K562 (cell line): Measurements from ENCODE around the gene GATAD2B. TPM values are rescaled to one million over a fixed set of nuclear protein-coding genes. Genes with fewer than 3 reads are reported as not detected.

ENCODE experiments used
- CBX1 ChIP-seq: sonication (generic); IDR thresholded peaks from 2 replicates; pipeline ENCODE4 v1.6.1; 2016; ENCODE audit warnings: antibody characterized with exemption, low read depth, mild to moderate bottlenecking
- DIDO1 ChIP-seq: fragments of 450-650 bp; IDR thresholded peaks from 2 replicates; pipeline ENCODE4 v1.6.1; 2016; ENCODE audit warnings: low read depth, missing biosample characterization, missing genetic modification characterization
- HCFC1 ChIP-seq: IDR thresholded peaks from 2 replicates; pipeline ENCODE4 v1.6.1; 2012; ENCODE audit warnings: low read depth, low read length, improper control_type of control experiment
- HDAC3 ChIP-seq: fragments of 450-650 bp; IDR thresholded peaks from 2 replicates; pipeline ENCODE4 v1.6.1; 2018; ENCODE audit warnings: borderline replicate concordance, mild to moderate bottlenecking, moderate library complexity; ENCODE audit not compliant: partially characterized antibody
- NFE2L1 ChIP-seq: fragments of 450-650 bp; IDR thresholded peaks from 2 replicates; pipeline ENCODE4 v1.6.1; 2016; ENCODE audit warnings: missing genetic modification characterization, low read depth, mild to moderate bottlenecking, missing compliant biosample characterization, moderate library complexity, borderline replicate concordance
- NR2C1 ChIP-seq, 2 experiments: fragments of 450-650 bp; IDR thresholded peaks; 2 replicates each; pipeline ENCODE4 v1.6.1; 2017; ENCODE audit warnings: mild to moderate bottlenecking in 2 of 2, antibody characterized with exemption in 1 of 2, inconsistent platforms in 1 of 2, missing compliant biosample characterization in 1 of 2, missing genetic modification characterization in 1 of 2
- POLR2AphosphoS2 ChIP-seq: IDR thresholded peaks from 2 replicates; pipeline ENCODE4 v1.6.1; 2012; ENCODE audit warnings: low read length, improper control_type of control experiment
- RNF219 ChIP-seq: fragments of 250-450 bp; sonication (Bioruptor Pico); IDR thresholded peaks from 2 replicates; pipeline ENCODE4 v1.5.0; 2022; ENCODE audit warnings: mild to moderate bottlenecking
- SRSF3 ChIP-seq: fragments of 200-400 bp; formaldehyde crosslinking; IDR thresholded peaks from 2 replicates; pipeline ENCODE4 v1.6.1; 2016; ENCODE audit warnings: mild to moderate bottlenecking, low read length, moderate library complexity; ENCODE audit not compliant: insufficient read depth
- TAF9B ChIP-seq: fragments of 450-650 bp; IDR thresholded peaks from 2 replicates; pipeline ENCODE4 v1.6.1; 2018; ENCODE audit warnings: mild to moderate bottlenecking; ENCODE audit not compliant: partially characterized antibody
- TCF3 ChIP-seq: sonication (generic); formaldehyde crosslinking; IDR thresholded peaks from 2 replicates; pipeline ENCODE4 v1.4.0; 2020; ENCODE audit warnings: mild to moderate bottlenecking, missing genetic modification reagents
- TRIM25 ChIP-seq: fragments of 450-650 bp; IDR thresholded peaks from 2 replicates; pipeline ENCODE4 v1.7.0; 2016; ENCODE audit warnings: borderline replicate concordance
- YBX1 ChIP-seq: fragments of 450-650 bp; IDR thresholded peaks from 2 replicates; pipeline ENCODE4 v1.7.1; 2016; ENCODE audit warnings: mild to moderate bottlenecking
- ZFP36 ChIP-seq: fragments of 150-350 bp; IDR thresholded peaks from 2 replicates; pipeline ENCODE4 v1.6.1; 2018; ENCODE audit warnings: low read length, low read depth; ENCODE audit not compliant: partially characterized antibody
- ZFP91 ChIP-seq: sonication (generic); formaldehyde crosslinking; IDR thresholded peaks from 2 replicates; pipeline ENCODE4 v1.8.0; 2022; ENCODE audit warnings: mild to moderate bottlenecking, missing genetic modification reagents
- ZNF280B ChIP-seq: fragments of 250-450 bp; sonication (Bioruptor Pico); IDR thresholded peaks from 2 replicates; pipeline ENCODE4 v1.5.1; 2021; ENCODE audit warnings: mild to moderate bottlenecking
- polyA plus RNA-seq, 8 experiments: library from polyadenylated mRNA; depleted of rRNA in 4 of 8; stranded (reverse) in 5 of 8; unstranded in 3 of 8; fragments of >200 nt; fragmentation: Nextera tagmentation in 2 of 8; fragmentation: Illumina TruSeq in 1 of 8; extraction: Ambion mirVana in 2 of 8; extraction: Trizol in 1 of 8; gene quantifications; 2 replicates each; pipeline versions ENCODE4 v1.2.1 to v1.2.3, GENCODE V29; 2011 to 2014; ENCODE audit warnings: inconsistent platforms in 1 of 8, missing spikeins in 1 of 8
- total RNA-seq, 7 experiments: library from RNA; depleted of rRNA in 6 of 7; stranded (reverse); fragments of >200 nt in 6 of 7; fragmentation: Illumina TruSeq in 2 of 7; extraction: Trizol in 2 of 7; gene quantifications; 2 replicates each; pipeline versions ENCODE4 v1.2.1 to v1.2.3, GENCODE V29; 2011 to 2021; ENCODE audit warnings: low replicate concordance in 1 of 7
- TF ChIP-seq, protein P1 (sequence below): fragments of 250-450 bp; sonication (Bioruptor Pico); IDR thresholded peaks from 2 replicates; pipeline ENCODE4 v1.4.0; 2020; ENCODE audit warnings: mild to moderate bottlenecking, moderate library complexity, borderline replicate concordance

The GATAD2B gene
- total and polyA plus RNA-seq, 9 of the 15 experiments (the other 6 are each of a cell fraction or from before 2014, with no cell fraction given) = 1.5 to 40.2 (median 4.9) TPM

DNA sequence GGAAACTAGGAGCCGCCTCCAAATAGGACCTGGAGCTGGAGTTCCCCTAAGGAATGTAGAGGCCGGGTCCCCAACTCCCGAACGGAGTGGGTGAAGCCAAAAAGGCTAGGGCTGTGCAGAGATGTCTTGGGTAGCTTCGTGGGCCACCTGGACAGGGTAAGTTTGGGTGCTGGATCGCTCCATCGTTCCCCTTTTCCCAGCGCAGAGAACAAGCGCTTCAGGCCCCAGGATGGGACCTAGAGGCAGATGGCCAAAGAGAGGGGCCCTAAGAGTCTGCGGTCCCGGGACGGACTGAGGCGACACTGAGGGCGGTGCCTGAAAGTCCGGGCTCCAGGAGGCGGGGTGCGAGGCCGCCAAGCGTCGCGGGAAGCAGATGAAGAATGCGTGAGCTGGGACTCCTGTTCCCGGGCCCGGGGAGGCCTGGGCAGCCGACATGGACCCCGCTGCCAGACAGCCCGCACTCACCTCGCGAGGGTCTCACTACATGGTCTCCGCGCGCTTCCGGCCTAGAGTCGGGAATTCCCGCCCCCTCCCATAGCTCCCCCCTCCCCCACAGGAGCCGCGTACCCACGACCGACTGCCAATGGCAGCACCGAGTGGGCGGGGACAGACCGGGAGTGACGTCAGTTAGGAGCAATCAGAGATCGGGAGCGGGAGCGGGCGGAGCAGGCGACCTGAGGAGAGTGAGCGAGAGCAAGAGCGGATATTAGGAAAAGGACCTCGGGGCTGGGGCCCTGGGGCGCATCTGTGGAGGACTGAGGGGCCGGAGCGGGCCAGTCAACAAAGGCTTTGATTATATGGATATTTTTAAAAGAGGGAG lies 40.5 kb upstream of the GATAD2B start, which contains the start of gene SLC39A1 (continued):
- TF ChIP-seq HDAC3 = no peak
- TF ChIP-seq POLR2AphosphoS2 = no peak
- no peak for TF ChIP-seq TCF3
- no peak for TF ChIP-seq DIDO1 (tag)
- TF ChIP-seq SRSF3 = no peak
- TF ChIP-seq ZFP91 = no peak
- no peak for TF ChIP-seq TAF9B
- TF ChIP-seq HCFC1 = peak; percentile 9; the same call in 1 of the 2 replicates
- TF ChIP-seq TRIM25 = no peak
- peak; percentile 77; the same call in 1 of the 2 replicates for TF ChIP-seq CBX1
- no peak for TF ChIP-seq YBX1
- TF ChIP-seq, protein P1, sequence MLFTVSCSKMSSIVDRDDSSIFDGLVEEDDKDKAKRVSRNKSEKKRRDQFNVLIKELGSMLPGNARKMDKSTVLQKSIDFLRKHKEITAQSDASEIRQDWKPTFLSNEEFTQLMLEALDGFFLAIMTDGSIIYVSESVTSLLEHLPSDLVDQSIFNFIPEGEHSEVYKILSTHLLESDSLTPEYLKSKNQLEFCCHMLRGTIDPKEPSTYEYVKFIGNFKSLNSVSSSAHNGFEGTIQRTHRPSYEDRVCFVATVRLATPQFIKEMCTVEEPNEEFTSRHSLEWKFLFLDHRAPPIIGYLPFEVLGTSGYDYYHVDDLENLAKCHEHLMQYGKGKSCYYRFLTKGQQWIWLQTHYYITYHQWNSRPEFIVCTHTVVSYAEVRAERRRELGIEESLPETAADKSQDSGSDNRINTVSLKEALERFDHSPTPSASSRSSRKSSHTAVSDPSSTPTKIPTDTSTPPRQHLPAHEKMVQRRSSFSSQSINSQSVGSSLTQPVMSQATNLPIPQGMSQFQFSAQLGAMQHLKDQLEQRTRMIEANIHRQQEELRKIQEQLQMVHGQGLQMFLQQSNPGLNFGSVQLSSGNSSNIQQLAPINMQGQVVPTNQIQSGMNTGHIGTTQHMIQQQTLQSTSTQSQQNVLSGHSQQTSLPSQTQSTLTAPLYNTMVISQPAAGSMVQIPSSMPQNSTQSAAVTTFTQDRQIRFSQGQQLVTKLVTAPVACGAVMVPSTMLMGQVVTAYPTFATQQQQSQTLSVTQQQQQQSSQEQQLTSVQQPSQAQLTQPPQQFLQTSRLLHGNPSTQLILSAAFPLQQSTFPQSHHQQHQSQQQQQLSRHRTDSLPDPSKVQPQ (CRISPR knock-in tag) = no peak
- no peak for TF ChIP-seq ZFP36
- no peak for TF ChIP-seq ZNF280B (CRISPR knock-in tag)
- no peak for TF ChIP-seq NR2C1 (IDR thresholded peaks at IDR 0.05)
- no peak for TF ChIP-seq NR2C1 (tag; IDR thresholded peaks at IDR 0.05)
- TF ChIP-seq NFE2L1 (tag) = no peak
- TF ChIP-seq RNF219 (CRISPR knock-in tag) = no peak
